ENCODE measurements around the gene SLC1A2. TPM values are rescaled to one million over a fixed set of nuclear protein-coding genes. Genes with fewer than 3 reads are reported as not detected.

Gene SLC1A2
- total RNA-seq, 1 experiment from 2014 or later, result 0.25 TPM

- Histone ChIP-seq H3K79me2 (ENCODE audit: insufficient read depth, low read length) (no peaks in the 10 kb centered on the region), H3K27me3 (ENCODE audit: insufficient read depth, low read length) (no peaks in the 10 kb centered on the region), H3K4me1 (ENCODE audit: control insufficient read depth in 1 of 2, insufficient read depth in 2 of 2, low read length in 2 of 2) (peaks cover 8 to 27% of the 10 kb centered on the region in 2 experiments; a peak in 3 of 4 replicates), H2AFZ (ENCODE audit: low read depth, low read length, poor library complexity, severe bottlenecking) (no peak overlapping the region), H3K9ac (ENCODE audit: low read length) (no peak overlapping the region), H3K4me2 (ENCODE audit: low read length) (no peak overlapping the region), H4K20me1 (ENCODE audit: insufficient read depth) (no peaks in the 10 kb centered on the region), H3K9me2 (ENCODE audit: insufficient read depth) (no peaks in the 10 kb centered on the region), H3K9me3 (ENCODE audit: control insufficient read depth in 1 of 2, insufficient read depth in 1 of 2, low read depth in 1 of 2, low read length in 2 of 2) (no peaks in the 10 kb centered on the region), H3K27ac (ENCODE audit: low read depth, low read length) (no peak overlapping the region), H3K36me3 (ENCODE audit: control insufficient read depth in 1 of 2, insufficient read depth in 2 of 2, low read length in 2 of 2) (no peaks in the 10 kb centered on the region), H3K4me3 (replicated peaks in 1 of 2; ENCODE audit: low read depth in 1 of 2, low read length in 2 of 2) (no peak overlapping the region)
- TF ChIP-seq CBX3 (IDR thresholded peaks at IDR 0.05; ENCODE audit: low read depth), result no peak
- no peak for TF ChIP-seq SP1 (IDR thresholded peaks at IDR 0.05; ENCODE audit: low read depth)
- TF ChIP-seq SIN3A (IDR thresholded peaks at IDR 0.05; ENCODE audit: low read depth), result no peak
- TF ChIP-seq POLR2AphosphoS5 (IDR thresholded peaks at IDR 0.05; ENCODE audit: low read depth, low read length), result no peak
- TF ChIP-seq ELF1 (IDR thresholded peaks at IDR 0.05; ENCODE audit: borderline replicate concordance, low read depth), result no peak
- no peak for TF ChIP-seq CEBPB (IDR thresholded peaks at IDR 0.05; ENCODE audit: low read depth)
- TF ChIP-seq ZNF274 (IDR thresholded peaks at IDR 0.05; ENCODE audit: low read depth, low read length), result no peak
- no peak for TF ChIP-seq CTCF (IDR thresholded peaks at IDR 0.05 in 2 of 3, conservative IDR thresholded peaks at IDR 0.05 in 1 of 3; ENCODE audit: borderline replicate concordance in 1 of 3, insufficient read depth in 1 of 3, low read depth in 2 of 3, low read length in 2 of 3)
- TF ChIP-seq ATF3 (IDR thresholded peaks at IDR 0.05), result no peak
- DNase-seq (ENCODE audit: low read depth, low spot score) (no peak), ATAC-seq (no peak)
- ChIA-PET RAD21 (ENCODE audit: low non-redundant PET in 1 of 2, low total read pairs in 2 of 2, uncharacterized antibody in 2 of 2, unreplicated experiment in 2 of 2) (no interaction called here), CTCF (no interaction called here), POLR2A (no interaction called here)
- intact Hi-C loops (cut with micrococcal nuclease), result no loop called here
- BruUV-seq (replicated peaks), result no TSS peak
Measured at GRCh38 chr11:35338921-35339320, 80.4 kb downstream of the SLC1A2 start.

All from HCT116 (cell line).